NCI-H1092 treated with DMSO at 0.1 percent for 48 hours (cell line): ENCODE data around the gene USP1.

ENCODE experiments used
- DNase-seq: peaks from one replicate; lab custom pipeline; 2025; lab: John Stamatoyannopoulos, UW

Gene USP1

GRCh38 chr1:62436466-62437272 is at the start of gene USP1:
USP1 (plus strand) TSS chr1:62437049; CDS start chr1:62439868, 2,819 bp downstream.
- DNase-seq, result peak; percentile 99

- no peak for DNase-seq
Observed at GRCh38 chr1:62389531-62389930, 47.3 kb upstream of the USP1 start.

- DNase-seq, result no peak
Observed at GRCh38 chr1:62390071-62390470, 46.8 kb upstream of the USP1 start.

- DNase-seq, result no peak
Observed at GRCh38 chr1:62391369-62391971, 45.4 kb upstream of the USP1 start.

GRCh38 chr1:62392951-62393350 is 43.9 kb upstream of the USP1 start:
- DNase-seq, result no peak

- DNase-seq, result no peak
Observed at GRCh38 chr1:62394646-62395045, 42.2 kb upstream of the USP1 start.

- no peak for DNase-seq
Observed at GRCh38 chr1:62395291-62395690, 41.6 kb upstream of the USP1 start.

GRCh38 chr1:62396871-62397270 is 40.0 kb upstream of the USP1 start:
- DNase-seq, result no peak

GRCh38 chr1:62397301-62397700 is 39.5 kb upstream of the USP1 start:
- no peak for DNase-seq

- DNase-seq, result no peak
Observed at GRCh38 chr1:62398377-62398776, 38.5 kb upstream of the USP1 start.

GRCh38 chr1:62401034-62401760 is 35.7 kb upstream of the USP1 start:
- no peak for DNase-seq

GRCh38 chr1:62405247-62405646 is 31.6 kb upstream of the USP1 start:
- DNase-seq, result no peak

- DNase-seq, result no peak
Observed at GRCh38 chr1:62406576-62406975, 30.3 kb upstream of the USP1 start.

- peak; percentile 36 for DNase-seq
Observed at GRCh38 chr1:62407398-62408009, 29.3 kb upstream of the USP1 start.

GRCh38 chr1:62415687-62416086 is 21.2 kb upstream of the USP1 start:
- DNase-seq, result no peak

- DNase-seq, result no peak
Observed at GRCh38 chr1:62417351-62417999, 19.4 kb upstream of the USP1 start.

GRCh38 chr1:62420214-62420613 is 16.6 kb upstream of the USP1 start:
- no peak for DNase-seq

- DNase-seq, result no peak
Observed at GRCh38 chr1:62423580-62424242, 13.1 kb upstream of the USP1 start.

GRCh38 chr1:62424411-62424810 is 12.4 kb upstream of the USP1 start:
- DNase-seq, result no peak

- DNase-seq, result no peak
Observed at GRCh38 chr1:62425041-62425440, 11.8 kb upstream of the USP1 start.

GRCh38 chr1:62426237-62426636 is 10.6 kb upstream of the USP1 start:
- DNase-seq, result no peak

GRCh38 chr1:62426794-62427193 is 10.1 kb upstream of the USP1 start:
- no peak for DNase-seq
